ENCODE results near the gene WDR36. TPM values are rescaled to one million over a fixed set of nuclear protein-coding genes. Genes with fewer than 3 reads are reported as not detected.

The WDR36 gene
- total and polyA plus RNA-seq, 10 of the 15 experiments (the other 5 are each of a cell fraction or from before 2014, with no cell fraction given): 13.3 to 61.8 (median 47.0) TPM

GRCh38 chr5:111126896-111127295, 34.7 kb downstream of the WDR36 start (continued):
- TF ChIP-seq CTCF (IDR thresholded peaks at IDR 0.05 in 2 of 3, conservative IDR thresholded peaks at IDR 0.05 in 1 of 3; ENCODE audit: control insufficient read depth in 2 of 3, extremely low read depth in 1 of 3, insufficient read depth in 1 of 3, low read depth in 3 of 3, low read length in 3 of 3): no peak
- TF ChIP-seq JUND (IDR thresholded peaks at IDR 0.05; ENCODE audit: low read depth, low read length): no peak
- TF ChIP-seq MEF2B (IDR thresholded peaks at IDR 0.05; ENCODE audit: partially characterized antibody, poor library complexity, severe bottlenecking): no peak
- no peak for TF ChIP-seq SRF (IDR thresholded peaks at IDR 0.05; ENCODE audit: low read depth in 2 of 2, low read length in 2 of 2)

- intact Hi-C loops (cut with micrococcal nuclease; ENCODE audit: unreplicated experiment) (no loop called here), in situ Hi-C loops (cut with MboI) (no loop called here)
- TSS peak; percentile 21 for BruUV-seq (replicated peaks)
- ATAC-seq: no peak
- no peak for TF ChIP-seq GATAD2B (conservative IDR thresholded peaks at IDR 0.05; ENCODE audit: low read depth)
- Histone ChIP-seq H3K9ac (ENCODE audit: control insufficient read depth, insufficient read depth, low read length) (no peak overlapping the region), H3K36me3 (ENCODE audit: control insufficient read depth in 2 of 2, insufficient read depth in 2 of 2, low read length in 1 of 2) (peaks cover 0 to 7% of the 10 kb centered on the region in 2 experiments; a peak in 3 of 4 replicates), H3K27me3 (replicated peaks in 1 of 2; ENCODE audit: control insufficient read depth in 2 of 2, insufficient read depth in 2 of 2, low read length in 1 of 2) (no peaks in the 10 kb centered on the region), H3K4me3 (no peak overlapping the region), H3K9me3 (replicated peaks; ENCODE audit: control insufficient read depth, insufficient read depth, low read length) (no peaks in the 10 kb centered on the region), H3K79me2 (ENCODE audit: control insufficient read depth, insufficient read depth, low read length) (no peaks in the 10 kb centered on the region), H3K27ac (ENCODE audit: control insufficient read depth, insufficient read depth) (no peak overlapping the region), H2AFZ (ENCODE audit: control insufficient read depth, low read depth, low read length) (no peak overlapping the region), H4K20me1 (ENCODE audit: control insufficient read depth, insufficient read depth) (no peaks in the 10 kb centered on the region), H3K4me1 (ENCODE audit: control insufficient read depth, insufficient read depth, low read length) (no peaks in the 10 kb centered on the region), H3K4me2 (ENCODE audit: control insufficient read depth, insufficient read depth) (no peak overlapping the region)
- CTCF ChIA-PET: no interaction called here
- 97% methylated on average over 3 of the region's 3 CpGs for WGBS (ENCODE audit: insufficient coverage, insufficient replicate concordance, low lambda C conversion rate, missing lambda C conversion rate)
- SMC1A ChIA-PET (ENCODE audit: uncharacterized antibody, unreplicated experiment): no interaction called here
- POLR2A ChIA-PET: no interaction called here
- DNase-seq (ENCODE audit: low read depth, low spot score): no peak
- no peak for FAIRE-seq
- RAD21 ChIA-PET (ENCODE audit: unreplicated experiment): no interaction called here
These were observed 35.5 kb downstream of the WDR36 start for GRCh38 chr5:111127453-111128195.

Data from GM12878 (cell line).